Neural progenitor cell (in vitro differentiated cells): ENCODE results near the gene STK40.

Experiments
- CTCF ChIP-seq: fragments of 200-600 bp; sonication (generic); IDR thresholded peaks from 2 replicates; pipeline ENCODE4 v1.5.1; 2017; ENCODE audit warnings: antibody characterized with exemption, mild to moderate bottlenecking
- EZH2 ChIP-seq: fragments of 200-600 bp; sonication (generic); IDR thresholded peaks from 2 replicates; pipeline ENCODE4 v1.6.1; 2017; ENCODE audit warnings: antibody characterized with exemption, mild to moderate bottlenecking, moderate library complexity
- EZH2phosphoT487 ChIP-seq: fragments of 200-600 bp; sonication (generic); IDR thresholded peaks from 2 replicates; pipeline ENCODE4 v1.6.1; 2017; ENCODE audit warnings: antibody characterized with exemption

GRCh38 chr1:36382669-36383068 lies 3.1 kb downstream of the STK40 start:
- TF ChIP-seq CTCF, result no peak
- TF ChIP-seq EZH2phosphoT487, result no peak
- no peak for TF ChIP-seq EZH2
